GM20431 (cell line): ENCODE results near the gene SPP2.

Experiments used
- in situ Hi-C: fragments of 300-500 bp; cut with MseI, MboI; formaldehyde crosslinking; loops from one replicate; pipeline ENCODE4 v1.15.0; 2020; ENCODE audit warnings: low sequenced_read_pairs; ENCODE audit not compliant: unreplicated experiment

SPP2 gene

GRCh38 chr2:234050455-234051135 lies at the start of gene SPP2:
Gene SPP2 (plus strand): TSS chr2:234050702. CDS start chr2:234050787, 85 bp downstream.
- in situ Hi-C loops = no loop called here

GRCh38 chr2:234001380-234002160 lies 48.9 kb upstream of the SPP2 start:
- in situ Hi-C loops = no loop called here

GRCh38 chr2:234002281-234002680 lies 48.2 kb upstream of the SPP2 start:
- in situ Hi-C loops = no loop called here

GRCh38 chr2:234003972-234004617 lies 46.4 kb upstream of the SPP2 start:
- in situ Hi-C loops = no loop called here

- in situ Hi-C loops = no loop called here
These were observed 45.4 kb upstream of the SPP2 start for GRCh38 chr2:234005126-234005525.

GRCh38 chr2:234006501-234006900 lies 44.0 kb upstream of the SPP2 start:
- in situ Hi-C loops = no loop called here

GRCh38 chr2:234014427-234014826 lies 36.1 kb upstream of the SPP2 start:
- in situ Hi-C loops = no loop called here

GRCh38 chr2:234015861-234016260 lies 34.6 kb upstream of the SPP2 start:
- in situ Hi-C loops = no loop called here

- in situ Hi-C loops = no loop called here
These were observed 30.6 kb upstream of the SPP2 start for GRCh38 chr2:234019896-234020295.

GRCh38 chr2:234020332-234020731 lies 30.2 kb upstream of the SPP2 start:
- in situ Hi-C loops = no loop called here

- in situ Hi-C loops = no loop called here
These were observed 28.1 kb upstream of the SPP2 start for GRCh38 chr2:234022424-234022823.

GRCh38 chr2:234024304-234024703 lies 26.2 kb upstream of the SPP2 start:
- in situ Hi-C loops = no loop called here

- in situ Hi-C loops = no loop called here
These were observed 25.0 kb upstream of the SPP2 start for GRCh38 chr2:234025466-234025865.

- in situ Hi-C loops = no loop called here
These were observed 24.6 kb upstream of the SPP2 start for GRCh38 chr2:234025891-234026401.

GRCh38 chr2:234026693-234027254 lies 23.7 kb upstream of the SPP2 start:
- in situ Hi-C loops = no loop called here

GRCh38 chr2:234027641-234028040 lies 22.9 kb upstream of the SPP2 start:
- in situ Hi-C loops = no loop called here

GRCh38 chr2:234029150-234029733 lies 21.3 kb upstream of the SPP2 start:
- in situ Hi-C loops = no loop called here

- in situ Hi-C loops = no loop called here
These were observed 19.3 kb upstream of the SPP2 start for GRCh38 chr2:234031207-234031606.

- in situ Hi-C loops = no loop called here
These were observed 18.1 kb upstream of the SPP2 start for GRCh38 chr2:234032279-234032856.

GRCh38 chr2:234033174-234033573 lies 17.3 kb upstream of the SPP2 start:
- in situ Hi-C loops = no loop called here
